HCT116 (cell line): ENCODE results near the gene BTNL8.

Source experiments
- CEBPB ChIP-seq: IDR thresholded peaks from 2 replicates; pipeline ENCODE4 v1.6.1; 2012; ENCODE audit warnings: low read depth
- CTCF ChIP-seq, 3 experiments: fragments of 200-600 bp in 1 of 3; sonication (generic) in 1 of 3; IDR thresholded peaks in 2 of 3; conservative IDR thresholded peaks in 1 of 3; 2 replicates each; pipeline ENCODE4 v1.5.1; 2012 to 2017; ENCODE audit warnings: low read depth in 2 of 3, low read length in 2 of 3, antibody characterized with exemption in 1 of 3, borderline replicate concordance in 1 of 3, control low read depth in 1 of 3, mild to moderate bottlenecking in 1 of 3, mixed read lengths in 1 of 3, mixed run types in 1 of 3, moderate library complexity in 1 of 3; ENCODE audit not compliant: insufficient read depth in 1 of 3
- ELF1 ChIP-seq: IDR thresholded peaks from 2 replicates; pipeline ENCODE4 v1.6.1; 2012; ENCODE audit warnings: low read depth, borderline replicate concordance
- EZH2 ChIP-seq: fragments of 200-600 bp; sonication (generic); IDR thresholded peaks from 2 replicates; pipeline ENCODE4 v1.6.1; 2017; ENCODE audit warnings: antibody characterized with exemption, mixed run types
- EZH2phosphoT487 ChIP-seq: fragments of 200-600 bp; IDR thresholded peaks from 2 replicates; pipeline ENCODE4 v1.6.1; 2018; ENCODE audit warnings: antibody characterized with exemption, borderline replicate concordance
- MAX ChIP-seq: IDR thresholded peaks from 2 replicates; pipeline ENCODE4 v1.6.1; 2012
- YY1 ChIP-seq: IDR thresholded peaks from 2 replicates; pipeline ENCODE4 v1.6.1; 2011; ENCODE audit warnings: low read length, low read depth, moderate library complexity, mild to moderate bottlenecking; ENCODE audit not compliant: insufficient replicate concordance; ENCODE audit errors: extremely low read depth
- ZNF274 ChIP-seq: fragments of 200-500 bp; sonication (Bioruptor generic); IDR thresholded peaks from 2 replicates; pipeline ENCODE4 v1.6.1; 2014; ENCODE audit warnings: mild to moderate bottlenecking, low read depth, low read length, inconsistent platforms
- TF ChIP-seq, protein P1 (sequence below): IDR thresholded peaks from 2 replicates; pipeline ENCODE4 v1.6.1; 2012; ENCODE audit warnings: low read depth

DNA sequence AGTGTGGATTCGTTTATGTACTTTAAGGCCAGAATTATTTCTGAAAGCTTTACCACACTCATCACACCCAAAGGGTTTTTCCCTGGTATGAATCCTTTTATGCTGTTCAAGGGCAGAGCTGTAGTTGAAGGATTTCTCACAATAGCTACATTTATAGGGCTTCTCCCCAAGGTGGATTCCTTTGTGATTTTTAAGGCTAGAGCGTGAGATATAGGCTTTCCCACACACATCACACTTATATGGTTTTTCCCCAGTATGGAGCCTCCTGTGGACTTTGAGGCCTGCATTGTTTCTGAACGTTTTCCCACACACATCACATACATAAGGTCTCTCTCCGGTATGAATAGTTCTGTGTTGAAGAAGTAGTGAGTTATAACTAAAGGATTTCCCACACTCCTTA lies 49.1 kb upstream of the BTNL8 start:
- no peak for TF ChIP-seq CTCF (IDR thresholded peaks at IDR 0.05 in 2 of 3, conservative IDR thresholded peaks at IDR 0.05 in 1 of 3; ENCODE audit: borderline replicate concordance in 1 of 3, insufficient read depth in 1 of 3, low read depth in 2 of 3, low read length in 2 of 3)
- TF ChIP-seq CEBPB = no peak
- TF ChIP-seq MAX = no peak
- no peak for TF ChIP-seq ZNF274
- TF ChIP-seq EZH2 = no peak
- TF ChIP-seq ELF1 = no peak
- no peak for TF ChIP-seq EZH2phosphoT487
- TF ChIP-seq, protein P1, sequence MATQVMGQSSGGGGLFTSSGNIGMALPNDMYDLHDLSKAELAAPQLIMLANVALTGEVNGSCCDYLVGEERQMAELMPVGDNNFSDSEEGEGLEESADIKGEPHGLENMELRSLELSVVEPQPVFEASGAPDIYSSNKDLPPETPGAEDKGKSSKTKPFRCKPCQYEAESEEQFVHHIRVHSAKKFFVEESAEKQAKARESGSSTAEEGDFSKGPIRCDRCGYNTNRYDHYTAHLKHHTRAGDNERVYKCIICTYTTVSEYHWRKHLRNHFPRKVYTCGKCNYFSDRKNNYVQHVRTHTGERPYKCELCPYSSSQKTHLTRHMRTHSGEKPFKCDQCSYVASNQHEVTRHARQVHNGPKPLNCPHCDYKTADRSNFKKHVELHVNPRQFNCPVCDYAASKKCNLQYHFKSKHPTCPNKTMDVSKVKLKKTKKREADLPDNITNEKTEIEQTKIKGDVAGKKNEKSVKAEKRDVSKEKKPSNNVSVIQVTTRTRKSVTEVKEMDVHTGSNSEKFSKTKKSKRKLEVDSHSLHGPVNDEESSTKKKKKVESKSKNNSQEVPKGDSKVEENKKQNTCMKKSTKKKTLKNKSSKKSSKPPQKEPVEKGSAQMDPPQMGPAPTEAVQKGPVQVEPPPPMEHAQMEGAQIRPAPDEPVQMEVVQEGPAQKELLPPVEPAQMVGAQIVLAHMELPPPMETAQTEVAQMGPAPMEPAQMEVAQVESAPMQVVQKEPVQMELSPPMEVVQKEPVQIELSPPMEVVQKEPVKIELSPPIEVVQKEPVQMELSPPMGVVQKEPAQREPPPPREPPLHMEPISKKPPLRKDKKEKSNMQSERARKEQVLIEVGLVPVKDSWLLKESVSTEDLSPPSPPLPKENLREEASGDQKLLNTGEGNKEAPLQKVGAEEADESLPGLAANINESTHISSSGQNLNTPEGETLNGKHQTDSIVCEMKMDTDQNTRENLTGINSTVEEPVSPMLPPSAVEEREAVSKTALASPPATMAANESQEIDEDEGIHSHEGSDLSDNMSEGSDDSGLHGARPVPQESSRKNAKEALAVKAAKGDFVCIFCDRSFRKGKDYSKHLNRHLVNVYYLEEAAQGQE = no peak
- TF ChIP-seq YY1 = no peak
